Astrocyte of the cerebellum (primary cell): ENCODE results near the gene HECW1.

Experiments
- DNase-seq: peaks from one replicate; pipeline ENCODE4 v3.0.0-alpha.2; 2011; ENCODE audit warnings: low read depth
- H3K4me3 ChIP-seq: 2 replicates; pipeline ENCODE4 v1.5.1; 2011; ENCODE audit warnings: mild to moderate bottlenecking, low read depth, low read length, moderate library complexity
- in situ Hi-C: cut with HindIII; loops from 2 replicates; pipeline ENCODE4 v1.10.0; 2017; ENCODE audit warnings: low sequenced_read_pairs
- TF ChIP-seq, protein P1 (sequence below): IDR thresholded peaks from 2 replicates; pipeline ENCODE4 v1.5.1; 2012; ENCODE audit warnings: low read length, low read depth, moderate library complexity, mild to moderate bottlenecking; ENCODE audit errors: missing control alignments

The HECW1 gene

DNA sequence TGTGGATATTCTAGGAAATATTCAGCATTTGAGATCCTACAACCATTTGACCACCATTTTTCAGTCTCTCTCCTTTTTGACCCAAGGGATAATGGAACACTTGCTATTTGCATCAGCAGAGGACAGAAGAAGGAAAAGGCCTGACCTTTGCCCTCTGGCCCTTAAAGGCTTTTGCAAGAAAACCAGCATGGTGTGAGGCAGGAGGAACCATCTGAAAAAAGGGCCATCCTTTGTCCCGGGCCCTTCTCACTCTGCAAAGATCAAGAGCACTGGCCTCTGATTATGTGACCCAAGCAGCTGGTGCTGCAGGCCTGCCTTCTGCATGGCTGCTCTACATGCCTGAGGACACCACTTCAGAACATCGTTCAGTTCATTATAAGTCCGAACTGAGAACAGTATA is 337.1 kb downstream of the HECW1 start:
- TF ChIP-seq, protein P1, sequence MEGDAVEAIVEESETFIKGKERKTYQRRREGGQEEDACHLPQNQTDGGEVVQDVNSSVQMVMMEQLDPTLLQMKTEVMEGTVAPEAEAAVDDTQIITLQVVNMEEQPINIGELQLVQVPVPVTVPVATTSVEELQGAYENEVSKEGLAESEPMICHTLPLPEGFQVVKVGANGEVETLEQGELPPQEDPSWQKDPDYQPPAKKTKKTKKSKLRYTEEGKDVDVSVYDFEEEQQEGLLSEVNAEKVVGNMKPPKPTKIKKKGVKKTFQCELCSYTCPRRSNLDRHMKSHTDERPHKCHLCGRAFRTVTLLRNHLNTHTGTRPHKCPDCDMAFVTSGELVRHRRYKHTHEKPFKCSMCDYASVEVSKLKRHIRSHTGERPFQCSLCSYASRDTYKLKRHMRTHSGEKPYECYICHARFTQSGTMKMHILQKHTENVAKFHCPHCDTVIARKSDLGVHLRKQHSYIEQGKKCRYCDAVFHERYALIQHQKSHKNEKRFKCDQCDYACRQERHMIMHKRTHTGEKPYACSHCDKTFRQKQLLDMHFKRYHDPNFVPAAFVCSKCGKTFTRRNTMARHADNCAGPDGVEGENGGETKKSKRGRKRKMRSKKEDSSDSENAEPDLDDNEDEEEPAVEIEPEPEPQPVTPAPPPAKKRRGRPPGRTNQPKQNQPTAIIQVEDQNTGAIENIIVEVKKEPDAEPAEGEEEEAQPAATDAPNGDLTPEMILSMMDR = no peak
- in situ Hi-C loops = loop anchor here (25.0 kb wide), 1 partner anchor 512 kb away; the partner anchor contains the start of genes MRPL32 and PSMA2
- no peak for DNase-seq

DNA sequence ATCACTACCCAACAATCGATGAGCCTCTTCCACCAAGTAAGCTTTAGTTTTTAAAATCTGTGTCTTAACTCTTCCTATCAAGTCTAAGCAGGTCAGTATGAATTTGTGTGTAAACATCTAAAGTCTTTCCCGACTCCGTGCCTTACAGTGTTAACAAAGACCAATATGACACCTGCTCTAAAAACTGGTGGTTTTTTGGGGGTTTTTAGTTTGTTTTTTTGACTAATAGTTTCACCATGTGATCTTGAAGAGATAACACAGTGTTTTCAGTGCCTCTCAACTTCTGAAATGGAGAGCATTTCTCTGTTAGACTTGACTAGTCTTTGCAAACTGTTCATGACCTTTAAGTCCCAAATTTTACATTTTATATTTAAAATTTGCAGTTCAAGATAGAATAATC is 338.4 kb downstream of the HECW1 start:
- no peak overlapping the region for H3K4me3 ChIP-seq
- in situ Hi-C loops = no loop called here
- no peak for DNase-seq
- TF ChIP-seq, protein P1 = no peak

More for the DNA sequence above, 337.1 kb downstream of the HECW1 start:
- H3K4me3 ChIP-seq = no peak overlapping the region

DNA sequence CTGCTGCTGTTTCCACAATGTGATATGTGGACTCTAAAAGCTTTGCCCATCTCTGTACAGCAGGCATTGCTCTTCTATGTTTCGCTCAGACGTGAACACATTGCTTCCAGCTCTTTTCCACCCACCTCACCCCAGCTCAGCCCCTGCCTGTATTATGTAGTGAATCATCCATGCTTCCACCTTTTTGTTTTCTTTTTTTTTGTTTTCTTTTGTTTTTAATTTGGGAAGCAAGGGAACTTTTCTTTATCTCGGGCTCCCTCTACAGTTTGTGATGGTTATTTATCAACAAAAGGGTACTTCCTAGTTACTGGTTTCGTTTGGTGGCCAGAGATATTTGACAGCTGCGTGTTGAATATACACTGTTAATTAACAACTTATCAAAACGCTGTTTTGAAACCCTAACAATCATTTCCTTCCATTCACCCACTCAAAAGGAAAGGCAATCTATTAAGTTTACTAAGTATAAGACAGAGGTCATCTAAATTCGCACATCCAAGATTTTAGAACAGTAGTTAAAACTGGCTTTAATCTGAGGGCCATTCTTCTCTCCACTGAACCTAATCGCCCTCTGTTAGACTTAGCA is 342.6 kb downstream of the HECW1 start:
- in situ Hi-C loops = no loop called here
- peak; percentile 41 for DNase-seq
- H3K4me3 ChIP-seq = no peak overlapping the region
- TF ChIP-seq, protein P1 = peak; percentile 35

DNA sequence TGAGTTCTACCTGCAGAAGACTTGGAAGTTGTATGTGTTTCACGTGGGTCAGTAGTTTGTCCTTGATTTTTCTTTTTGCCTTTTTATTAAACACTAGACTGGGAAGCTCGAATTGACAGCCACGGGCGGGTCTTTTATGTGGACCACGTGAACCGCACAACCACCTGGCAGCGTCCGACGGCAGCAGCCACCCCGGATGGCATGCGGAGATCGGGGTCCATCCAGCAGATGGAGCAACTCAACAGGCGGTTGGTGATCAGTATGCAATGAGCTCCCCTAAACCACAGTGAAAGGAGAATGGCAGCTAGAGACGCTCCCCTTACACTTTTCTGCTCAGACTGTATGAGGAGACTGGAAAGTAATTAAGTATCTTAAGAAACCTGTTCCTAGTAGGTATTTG is 343.8 kb downstream of the HECW1 start:
- no peak overlapping the region for H3K4me3 ChIP-seq
- in situ Hi-C loops = no loop called here
- no peak for DNase-seq
- TF ChIP-seq, protein P1 = peak; percentile 27

DNA sequence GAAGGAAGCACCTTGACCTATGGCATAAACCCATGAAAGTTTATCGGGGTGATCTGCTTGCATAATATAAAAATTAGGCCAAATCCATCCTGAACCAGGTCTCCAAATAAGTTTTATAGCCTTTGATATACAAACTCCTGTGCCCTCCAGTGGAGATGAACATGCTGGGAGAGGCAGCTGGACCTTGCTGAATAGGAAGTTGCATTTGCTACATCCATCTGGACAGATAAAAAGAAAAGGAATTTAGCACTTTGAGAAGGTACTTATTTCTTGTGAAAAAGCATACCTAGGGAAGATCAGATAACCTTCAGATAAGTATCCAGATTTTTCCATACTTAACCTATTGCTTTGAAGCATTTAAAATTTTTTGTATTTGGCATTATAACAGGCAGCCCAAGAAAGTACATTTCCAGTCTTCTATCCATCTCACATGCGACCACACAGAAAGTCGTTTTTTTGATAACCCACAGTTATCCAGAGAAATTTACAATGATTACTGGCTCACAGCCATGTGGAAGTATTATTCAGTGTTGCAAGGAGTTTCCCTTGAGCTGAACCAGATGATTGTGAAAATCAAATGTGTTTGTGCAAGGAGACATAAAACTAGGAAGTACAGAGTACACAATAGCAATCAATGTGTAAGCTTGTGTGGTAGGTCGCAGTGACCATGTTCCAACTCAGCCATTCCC is 346.0 kb downstream of the HECW1 start:
- no peak for DNase-seq
- in situ Hi-C loops = no loop called here
- TF ChIP-seq, protein P1 = no peak
- H3K4me3 ChIP-seq = no peak overlapping the region

DNA sequence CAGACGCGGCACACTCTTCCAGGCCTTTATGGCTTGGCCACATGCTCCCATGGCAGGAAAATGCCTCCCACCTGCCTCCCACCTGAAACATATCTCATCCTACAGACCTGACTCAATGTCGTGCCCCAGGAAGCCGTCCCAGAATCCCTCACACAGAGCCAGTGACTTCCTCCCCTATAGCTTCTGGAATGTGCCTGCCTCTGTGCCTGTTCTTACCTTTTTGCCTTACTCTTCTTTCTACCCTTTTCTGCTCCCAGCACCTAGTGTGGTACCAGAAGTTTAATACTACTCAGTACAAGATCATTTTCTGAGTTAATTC is 346.5 kb downstream of the HECW1 start:
- TF ChIP-seq, protein P1 = no peak
- in situ Hi-C loops = no loop called here
- H3K4me3 ChIP-seq = no peak overlapping the region
- no peak for DNase-seq
